Lung (tissue), 12 donors: ENCODE data around the gene SHISAL2B. TPM values are rescaled to one million over a fixed set of nuclear protein-coding genes. Genes with fewer than 3 reads are reported as not detected.

ENCODE experiments used
- ATAC-seq: fragments of 200-7000 bp; cut with Tn5 transposase; one replicate; pipeline ENCODE4 v1.9.1; 2020; ENCODE audit warnings: moderate number of reproducible peaks; ENCODE audit not compliant: insufficient read depth, low FRiP score
- DNase-seq, 3 donors: peaks; one replicate each; pipeline ENCODE4 v3.0.0-alpha.2; 2013 to 2017
- H3K27ac ChIP-seq, 2 donors: one replicate each; pipeline ENCODE4 v1.5.1; 2013; ENCODE audit warnings: mild to moderate bottlenecking in 2 of 2, moderate library complexity in 2 of 2, control low read depth in 1 of 2, inconsistent platforms in 1 of 2, low read depth in 1 of 2, low read length in 1 of 2
- H3K27me3 ChIP-seq, 3 donors: one replicate each; pipeline ENCODE4 v1.5.1; 2013; ENCODE audit warnings: low read length in 2 of 3; ENCODE audit not compliant: control insufficient read depth in 3 of 3, insufficient read depth in 3 of 3
- H3K36me3 ChIP-seq, 4 donors: one replicate each; pipeline ENCODE4 v1.5.1; 2013; ENCODE audit warnings: low read length in 4 of 4, mild to moderate bottlenecking in 1 of 4, moderate library complexity in 1 of 4; ENCODE audit not compliant: control insufficient read depth in 4 of 4, insufficient read depth in 4 of 4
- H3K4me1 ChIP-seq, 5 donors: one replicate each; pipeline ENCODE4 v1.5.1; 2013; ENCODE audit warnings: low read length in 5 of 5, mild to moderate bottlenecking in 2 of 5, moderate library complexity in 1 of 5; ENCODE audit not compliant: control insufficient read depth in 5 of 5, insufficient read depth in 5 of 5
- H3K4me3 ChIP-seq: one replicate; pipeline ENCODE4 v1.5.1; 2013; ENCODE audit warnings: mild to moderate bottlenecking, control low read depth, moderate library complexity
- H3K9ac ChIP-seq, 2 donors: one replicate each; pipeline ENCODE4 v1.5.1; 2013; ENCODE audit warnings: low read length in 2 of 2, control low read depth in 1 of 2; ENCODE audit not compliant: insufficient read depth in 1 of 2
- H3K9me3 ChIP-seq, 4 donors: one replicate each; pipeline ENCODE4 v1.5.1; 2013; ENCODE audit warnings: low read length in 3 of 4, mild to moderate bottlenecking in 1 of 4, moderate library complexity in 1 of 4; ENCODE audit not compliant: control insufficient read depth in 4 of 4, insufficient read depth in 3 of 4
- WGBS, 2 donors: extraction: QIAGEN DNeasy Blood & Tissue Kit; methylation state at CpG; one replicate each; pipeline ENCODE4 v1.1.7; 2013; 5-methylcytosine and 5-hydroxymethylcytosine counted together
- polyA plus RNA-seq, 2 donors: library from polyadenylated mRNA; stranded (reverse); fragments of 200-250 nt; gene quantifications; one replicate each; pipeline ENCODE4 v1.2.1, GENCODE V29; 2013
- total RNA-seq, 2 donors: library from RNA; depleted of rRNA in 1 of 2; stranded (reverse); fragments of >200 nt in 1 of 2; gene quantifications; one replicate each; pipeline ENCODE4 v1.2.1, GENCODE V29; 2014 to 2021
- TF ChIP-seq, protein P1 (sequence below): IDR thresholded peaks from 2 replicates; pipeline ENCODE4 v1.5.1; 2012; ENCODE audit warnings: mild to moderate bottlenecking; ENCODE audit errors: control extremely low read depth, extremely low read depth
- donor health status: control.
- donor health status: control.
- donor health status: Bipolar disorder and iron deficiency.
- donor health status: healthy.
- donor health status: DM: yes; HTN: yes; CAD: no.

SHISAL2B gene
- total and polyA plus RNA-seq, 4 donors, result 0.34 to 2.8 TPM; not detected in 2

DNA sequence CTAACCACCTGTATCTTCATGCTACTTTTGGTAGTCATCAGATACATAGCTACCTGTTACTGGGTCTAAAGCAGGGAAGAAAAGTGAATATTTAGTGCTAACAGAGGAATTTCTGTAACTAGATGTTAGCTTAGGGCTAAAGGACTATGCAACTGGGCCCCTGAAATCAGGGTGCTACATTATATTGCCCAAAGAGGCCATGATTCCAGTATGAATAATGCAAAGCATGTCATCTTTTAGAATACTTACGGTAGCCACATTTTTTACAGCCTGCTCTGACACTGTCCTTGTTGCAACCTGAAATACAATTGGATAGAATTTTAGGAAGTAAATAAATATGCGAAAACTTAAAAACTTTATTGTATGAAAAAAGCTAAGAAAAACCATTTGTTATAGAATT, 63.8 kb downstream of the SHISAL2B start:
- Histone ChIP-seq H3K9ac (no peak overlapping the region), H3K36me3 (peaks cover 0 to 7% (median 2%) of the 10 kb centered on the region in 4 donors), H3K4me3 (no peak overlapping the region), H3K27me3 (no peaks in the 10 kb centered on the region), H3K4me1 (peaks cover 0 to 7% (median 0%) of the 10 kb centered on the region in 5 donors), H3K9me3 (no peaks in the 10 kb centered on the region), H3K27ac (no peak overlapping the region)
- DNase-seq (no peak), ATAC-seq (no peak)
- 99 to 100% methylated on average over 2 of the region's 2 CpGs for WGBS, 2 donors
- TF ChIP-seq, protein P1, sequence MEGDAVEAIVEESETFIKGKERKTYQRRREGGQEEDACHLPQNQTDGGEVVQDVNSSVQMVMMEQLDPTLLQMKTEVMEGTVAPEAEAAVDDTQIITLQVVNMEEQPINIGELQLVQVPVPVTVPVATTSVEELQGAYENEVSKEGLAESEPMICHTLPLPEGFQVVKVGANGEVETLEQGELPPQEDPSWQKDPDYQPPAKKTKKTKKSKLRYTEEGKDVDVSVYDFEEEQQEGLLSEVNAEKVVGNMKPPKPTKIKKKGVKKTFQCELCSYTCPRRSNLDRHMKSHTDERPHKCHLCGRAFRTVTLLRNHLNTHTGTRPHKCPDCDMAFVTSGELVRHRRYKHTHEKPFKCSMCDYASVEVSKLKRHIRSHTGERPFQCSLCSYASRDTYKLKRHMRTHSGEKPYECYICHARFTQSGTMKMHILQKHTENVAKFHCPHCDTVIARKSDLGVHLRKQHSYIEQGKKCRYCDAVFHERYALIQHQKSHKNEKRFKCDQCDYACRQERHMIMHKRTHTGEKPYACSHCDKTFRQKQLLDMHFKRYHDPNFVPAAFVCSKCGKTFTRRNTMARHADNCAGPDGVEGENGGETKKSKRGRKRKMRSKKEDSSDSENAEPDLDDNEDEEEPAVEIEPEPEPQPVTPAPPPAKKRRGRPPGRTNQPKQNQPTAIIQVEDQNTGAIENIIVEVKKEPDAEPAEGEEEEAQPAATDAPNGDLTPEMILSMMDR, result no peak

DNA sequence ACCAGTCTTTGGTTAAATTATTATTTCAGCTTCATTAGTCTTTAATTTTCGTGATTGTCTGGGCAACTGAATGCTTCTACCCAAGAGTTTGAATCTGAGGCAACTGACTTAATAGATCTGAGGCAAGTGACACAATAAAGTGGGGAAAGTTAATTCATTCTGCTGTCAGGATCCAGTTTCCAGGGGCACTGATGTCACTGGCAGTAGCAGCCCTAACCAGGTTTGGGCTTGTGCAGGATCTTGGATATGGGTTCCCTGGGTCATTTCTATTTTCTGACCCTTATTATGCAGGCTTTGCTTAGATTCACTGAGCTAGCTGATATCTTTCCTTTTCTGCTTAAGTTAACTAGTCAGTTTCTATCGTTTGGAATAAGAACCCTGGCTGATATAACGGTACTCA, 68.6 kb downstream of the SHISAL2B start:
- no peak for ATAC-seq
- no peak overlapping the region for H3K9ac ChIP-seq
- TF ChIP-seq, protein P1, result no peak

DNA sequence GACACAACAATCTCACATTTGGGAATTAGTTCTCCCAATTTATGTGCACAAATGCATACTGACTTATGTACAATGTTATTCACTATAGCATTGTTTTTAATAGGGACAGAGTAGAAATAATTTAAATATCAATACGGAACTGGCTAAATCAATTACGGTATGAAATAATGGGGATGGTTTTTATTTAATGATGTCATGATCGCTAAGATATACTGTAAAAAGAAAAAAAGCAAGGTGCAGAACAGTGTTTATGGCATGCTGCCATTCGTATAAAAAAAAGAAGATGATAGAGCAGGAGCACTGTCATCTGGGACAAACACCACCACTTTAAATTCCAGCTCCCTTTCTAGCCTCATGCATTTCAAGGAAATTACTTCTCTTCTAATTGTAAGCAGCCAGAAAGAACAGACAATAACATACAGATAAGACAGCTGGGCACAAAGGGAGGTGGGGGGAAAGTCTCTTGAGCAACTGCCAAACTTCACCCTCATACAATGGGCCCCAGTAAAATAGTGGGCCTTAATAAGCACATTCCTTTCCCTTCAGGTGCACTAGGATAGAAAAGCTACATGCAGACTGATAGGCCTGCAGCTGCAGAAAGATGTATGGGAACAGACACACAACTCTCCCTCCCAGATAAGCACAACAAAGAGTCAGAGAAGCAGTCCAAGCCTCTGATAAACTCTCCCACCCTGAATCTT, 69.8 kb downstream of the SHISAL2B start:
- H3K27ac ChIP-seq, result no peak overlapping the region
- ATAC-seq (no peak), DNase-seq (no peak)
- peaks cover 0 to 8% (median 0%) of the 10 kb centered on the region in 5 donors for H3K4me1 ChIP-seq
- 68 to 75% methylated on average over 4 of the region's 4 CpGs for whole genome bisulfite sequencing, 2 donors
- TF ChIP-seq, protein P1, result no peak
- no peaks in the 10 kb centered on the region for H3K27me3 ChIP-seq
- H3K36me3 ChIP-seq, result peaks cover 0 to 10% (median 3%) of the 10 kb centered on the region in 4 donors
- H3K9ac ChIP-seq, result no peak overlapping the region
- H3K9me3 ChIP-seq, result no peaks in the 10 kb centered on the region
- H3K4me3 ChIP-seq, result no peak overlapping the region

More for the DNA sequence above, 68.6 kb downstream of the SHISAL2B start:
- 74 to 86% methylated on average over 3 of the region's 3 CpGs for WGBS, 2 donors
- Histone ChIP-seq H3K4me3 (no peak overlapping the region), H3K9me3 (no peaks in the 10 kb centered on the region), H3K27me3 (no peaks in the 10 kb centered on the region), H3K27ac (no peak overlapping the region), H3K36me3 (peaks cover 0 to 6% (median 3%) of the 10 kb centered on the region in 4 donors), H3K4me1 (peaks cover 0 to 8% (median 0%) of the 10 kb centered on the region in 5 donors)
- no peak for DNase-seq
